ENCODE data around the gene ODAD2.
"Not testable (repeated sequence)": the region's sequence is repeated elsewhere in the genome, so short reads cannot be mapped to it uniquely, and the experiment has no call there.

DNA sequence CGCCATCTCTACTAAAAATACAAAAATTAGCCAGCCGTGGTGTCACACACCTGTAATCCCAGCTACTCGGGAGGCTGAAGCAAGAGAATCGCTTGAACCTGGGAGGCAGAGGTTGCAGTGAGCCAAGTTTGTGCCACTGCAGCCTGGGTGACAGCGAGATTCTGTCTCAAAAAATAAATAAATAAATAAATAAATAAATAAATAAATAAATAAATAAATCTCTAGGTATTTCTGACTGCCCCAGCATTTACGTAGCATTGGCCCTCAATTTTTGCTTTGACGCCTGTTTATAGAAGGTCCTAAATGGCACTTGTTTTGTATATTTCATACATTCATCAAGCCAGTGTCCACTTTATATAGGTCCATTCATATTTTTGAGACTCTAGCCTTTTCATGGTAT lies 28.9 kb downstream of the ODAD2 start:
- TF ChIP-seq, protein P1, sequence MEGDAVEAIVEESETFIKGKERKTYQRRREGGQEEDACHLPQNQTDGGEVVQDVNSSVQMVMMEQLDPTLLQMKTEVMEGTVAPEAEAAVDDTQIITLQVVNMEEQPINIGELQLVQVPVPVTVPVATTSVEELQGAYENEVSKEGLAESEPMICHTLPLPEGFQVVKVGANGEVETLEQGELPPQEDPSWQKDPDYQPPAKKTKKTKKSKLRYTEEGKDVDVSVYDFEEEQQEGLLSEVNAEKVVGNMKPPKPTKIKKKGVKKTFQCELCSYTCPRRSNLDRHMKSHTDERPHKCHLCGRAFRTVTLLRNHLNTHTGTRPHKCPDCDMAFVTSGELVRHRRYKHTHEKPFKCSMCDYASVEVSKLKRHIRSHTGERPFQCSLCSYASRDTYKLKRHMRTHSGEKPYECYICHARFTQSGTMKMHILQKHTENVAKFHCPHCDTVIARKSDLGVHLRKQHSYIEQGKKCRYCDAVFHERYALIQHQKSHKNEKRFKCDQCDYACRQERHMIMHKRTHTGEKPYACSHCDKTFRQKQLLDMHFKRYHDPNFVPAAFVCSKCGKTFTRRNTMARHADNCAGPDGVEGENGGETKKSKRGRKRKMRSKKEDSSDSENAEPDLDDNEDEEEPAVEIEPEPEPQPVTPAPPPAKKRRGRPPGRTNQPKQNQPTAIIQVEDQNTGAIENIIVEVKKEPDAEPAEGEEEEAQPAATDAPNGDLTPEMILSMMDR (IDR thresholded peaks at IDR 0.05; ENCODE audit: insufficient read depth, low read depth, low read length), result not testable (repeated sequence)
- TF ChIP-seq EZH2 (IDR thresholded peaks at IDR 0.05; ENCODE audit: insufficient read depth, low read length), result not testable (repeated sequence)

All from astrocyte (in vitro differentiated cells and primary cell).